Measurements from ENCODE around the gene PDE10A.

DNA sequence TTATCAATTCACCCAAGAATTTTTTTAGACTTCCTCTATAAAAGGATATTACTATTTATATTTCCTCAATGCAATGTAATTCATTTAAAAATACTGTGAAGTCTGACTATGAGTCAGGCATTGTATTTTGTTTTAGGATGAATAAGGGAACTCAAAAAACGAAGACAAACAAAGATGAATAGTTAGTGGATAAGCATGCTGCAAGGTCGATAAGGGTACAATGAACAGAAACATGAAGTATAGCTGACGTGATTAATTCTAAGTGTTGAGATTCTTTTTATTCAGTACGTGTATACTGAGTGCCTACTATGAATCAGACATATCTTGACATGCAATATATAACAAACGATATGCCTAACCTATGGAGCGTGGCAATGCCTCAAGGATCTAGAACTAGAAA lies 105.4 kb downstream of the PDE10A start:
- TF ChIP-seq CTCF (IDR thresholded peaks at IDR 0.05; ENCODE audit: poor library complexity): no peak
- no peak for TF ChIP-seq EZH2 (IDR thresholded peaks at IDR 0.05; ENCODE audit: borderline replicate concordance)
